Breast epithelium (tissue), 4 donors: ENCODE measurements around the gene NR6A1. TPM values are rescaled to one million over a fixed set of nuclear protein-coding genes. Genes with fewer than 3 reads are reported as not detected.

ENCODE experiments used
- DNase-seq, 2 donors: peaks; one replicate each; pipeline ENCODE4 v3.0.0-alpha.2; 2019; ENCODE audit warnings: low spot score in 2 of 2
- H3K27ac ChIP-seq, 2 donors: fragments of 200-600 bp; sonication (generic) in 1 of 2; one replicate each; pipeline ENCODE4 v1.5.1; 2016 to 2019; ENCODE audit warnings: mild to moderate bottlenecking in 1 of 2
- H3K27me3 ChIP-seq, 2 donors: fragments of 200-600 bp; sonication (generic) in 1 of 2; one replicate each; pipeline versions ENCODE4 v1.5.1 to v1.6.0; 2017 to 2019; ENCODE audit warnings: control low read depth in 1 of 2, mild to moderate bottlenecking in 1 of 2
- H3K36me3 ChIP-seq: fragments of 200-600 bp; one replicate; pipeline ENCODE4 v1.5.1; 2019
- H3K4me1 ChIP-seq, 2 donors: fragments of 200-600 bp; sonication (generic); one replicate each; pipeline ENCODE4 v1.5.1; 2016 to 2019; ENCODE audit warnings: control low read depth in 1 of 2
- H3K4me3 ChIP-seq, 3 donors: fragments of 200-600 bp; sonication (generic); 1 replicate in 2 of 3; 2 replicates in 1 of 3; pipeline ENCODE4 v1.5.1; 2016 to 2019; ENCODE audit warnings: mild to moderate bottlenecking in 3 of 3, moderate library complexity in 2 of 3
- H3K9me3 ChIP-seq, 2 donors: fragments of 200-600 bp; sonication (generic) in 1 of 2; one replicate each; pipeline ENCODE4 v1.5.1; 2016 to 2019; ENCODE audit warnings: control low read depth in 1 of 2
- POLR2A ChIP-seq: fragments of 450-650 bp; IDR thresholded peaks from one replicate; pipeline ENCODE4 v1.6.1; 2016; ENCODE audit warnings: antibody characterized with exemption, mild to moderate bottlenecking, moderate library complexity
- POLR2AphosphoS5 ChIP-seq, 3 donors: sonication (generic); formaldehyde crosslinking; IDR thresholded peaks; one replicate each; pipeline ENCODE4 v1.6.1; 2017; ENCODE audit warnings: antibody characterized with exemption in 3 of 3
- intact Hi-C: fragments of 100-400 bp; cut with DNase I; formaldehyde crosslinking; loops from one replicate; pipeline ENCODE4 v1.15.1; 2023; ENCODE audit warnings: low total_unique reads
- total RNA-seq, 3 donors: library from RNA; depleted of rRNA; stranded (reverse); fragments of >200 nt; gene quantifications; one replicate each; pipeline ENCODE4 v1.1.0, GENCODE V29; 2016
- TF ChIP-seq, protein P1 (sequence below), 3 donors: fragments of 450-650 bp; IDR thresholded peaks; one replicate each; pipeline ENCODE4 v1.5.1; 2016 to 2017; ENCODE audit warnings: antibody characterized with exemption in 3 of 3, mild to moderate bottlenecking in 3 of 3, moderate library complexity in 3 of 3

NR6A1 gene
- total RNA-seq, 3 donors from 2014 or later = 1.3 to 5.3 (median 3.9) TPM

DNA sequence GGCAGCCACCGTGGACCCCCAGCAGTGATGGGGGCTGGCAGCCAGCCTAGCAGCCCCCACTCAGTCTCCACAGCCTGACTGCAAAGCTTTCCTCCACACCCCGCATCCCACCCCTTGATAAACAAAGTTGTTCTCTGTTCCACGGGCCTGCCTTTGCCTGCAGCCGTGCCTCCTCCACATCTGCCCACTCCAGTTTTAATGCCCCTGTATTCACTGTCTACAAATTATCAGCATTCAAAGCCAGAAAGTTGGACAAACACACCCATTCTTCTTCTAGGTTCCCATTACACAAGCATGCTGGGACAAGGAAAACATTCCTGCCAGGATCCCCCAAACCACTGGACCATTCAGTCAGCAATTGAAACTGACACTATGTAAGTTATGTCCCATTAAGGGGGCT lies 240.9 kb downstream of the NR6A1 start:
- intact Hi-C loops = no loop called here
- H3K27me3 ChIP-seq = no peaks in the 10 kb centered on the region
- no peak for DNase-seq
- H3K27ac ChIP-seq = peak overlapping the region in 1 of 2 donors; percentile 19
- no peak overlapping the region for H3K4me3 ChIP-seq
- no peaks in the 10 kb centered on the region for H3K36me3 ChIP-seq
- no peaks in the 10 kb centered on the region for H3K9me3 ChIP-seq
- TF ChIP-seq POLR2AphosphoS5 (IDR thresholded peaks at IDR 0.05) = no peak
- H3K4me1 ChIP-seq = no peaks in the 10 kb centered on the region

DNA sequence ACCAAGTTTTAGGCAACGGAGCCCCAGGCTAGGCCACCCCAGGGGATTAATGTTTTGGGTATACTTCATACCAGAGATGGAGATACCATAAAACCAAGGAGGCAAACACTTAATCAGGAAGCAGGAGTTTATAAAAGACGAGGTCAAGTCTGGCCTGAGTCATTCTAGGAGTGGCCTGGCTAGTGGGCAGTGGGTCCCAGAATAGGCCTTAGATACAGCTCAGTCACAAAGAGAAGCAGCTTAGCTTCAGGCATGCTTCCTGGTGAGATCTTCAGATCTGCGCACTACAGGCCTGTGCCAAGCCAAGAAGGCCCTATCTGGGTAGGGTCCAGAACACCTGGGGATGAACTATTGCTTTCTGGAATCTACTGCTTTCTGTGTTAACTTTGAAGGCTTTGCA lies 243.3 kb downstream of the NR6A1 start:
- H3K36me3 ChIP-seq = no peaks in the 10 kb centered on the region
- no peaks in the 10 kb centered on the region for H3K9me3 ChIP-seq
- no peak overlapping the region for H3K4me3 ChIP-seq
- intact Hi-C loops = no loop called here
- TF ChIP-seq, protein P1, sequence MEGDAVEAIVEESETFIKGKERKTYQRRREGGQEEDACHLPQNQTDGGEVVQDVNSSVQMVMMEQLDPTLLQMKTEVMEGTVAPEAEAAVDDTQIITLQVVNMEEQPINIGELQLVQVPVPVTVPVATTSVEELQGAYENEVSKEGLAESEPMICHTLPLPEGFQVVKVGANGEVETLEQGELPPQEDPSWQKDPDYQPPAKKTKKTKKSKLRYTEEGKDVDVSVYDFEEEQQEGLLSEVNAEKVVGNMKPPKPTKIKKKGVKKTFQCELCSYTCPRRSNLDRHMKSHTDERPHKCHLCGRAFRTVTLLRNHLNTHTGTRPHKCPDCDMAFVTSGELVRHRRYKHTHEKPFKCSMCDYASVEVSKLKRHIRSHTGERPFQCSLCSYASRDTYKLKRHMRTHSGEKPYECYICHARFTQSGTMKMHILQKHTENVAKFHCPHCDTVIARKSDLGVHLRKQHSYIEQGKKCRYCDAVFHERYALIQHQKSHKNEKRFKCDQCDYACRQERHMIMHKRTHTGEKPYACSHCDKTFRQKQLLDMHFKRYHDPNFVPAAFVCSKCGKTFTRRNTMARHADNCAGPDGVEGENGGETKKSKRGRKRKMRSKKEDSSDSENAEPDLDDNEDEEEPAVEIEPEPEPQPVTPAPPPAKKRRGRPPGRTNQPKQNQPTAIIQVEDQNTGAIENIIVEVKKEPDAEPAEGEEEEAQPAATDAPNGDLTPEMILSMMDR (IDR thresholded peaks at IDR 0.05) = no peak
- no peak for TF ChIP-seq POLR2A
- TF ChIP-seq POLR2AphosphoS5 (IDR thresholded peaks at IDR 0.05) = no peak
- no peak overlapping the region for H3K27ac ChIP-seq
- H3K4me1 ChIP-seq = no peaks in the 10 kb centered on the region
- no peaks in the 10 kb centered on the region for H3K27me3 ChIP-seq
- DNase-seq = no peak

DNA sequence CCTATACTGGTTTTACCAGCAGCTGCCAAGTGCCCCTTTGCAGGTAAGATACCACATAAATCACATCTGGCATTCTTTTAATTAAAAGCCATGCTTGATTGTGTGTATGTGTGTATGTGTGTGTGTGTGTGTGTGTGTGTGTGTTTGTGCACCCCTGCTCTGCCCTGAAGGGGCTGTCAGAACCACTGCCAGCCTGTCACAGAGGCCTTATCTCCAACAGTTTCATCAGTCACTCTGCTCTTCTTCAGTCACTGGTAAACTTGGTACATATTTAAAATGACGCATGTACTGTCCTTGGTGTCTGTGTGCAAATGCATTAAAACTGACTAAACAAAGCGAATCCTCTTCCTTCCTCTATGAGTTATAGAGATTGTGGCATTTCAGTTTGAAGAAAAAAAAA lies 244.9 kb downstream of the NR6A1 start:
- TF ChIP-seq POLR2AphosphoS5 (IDR thresholded peaks at IDR 0.05) = no peak
- no peak for TF ChIP-seq POLR2A
- TF ChIP-seq, protein P1 (IDR thresholded peaks at IDR 0.05) = no peak
- no peaks in the 10 kb centered on the region for H3K4me1 ChIP-seq
- H3K4me3 ChIP-seq = no peak overlapping the region
- DNase-seq = no peak
- intact Hi-C loops = no loop called here
- no peak overlapping the region for H3K27ac ChIP-seq
- H3K27me3 ChIP-seq = no peaks in the 10 kb centered on the region
- H3K9me3 ChIP-seq = no peaks in the 10 kb centered on the region
- H3K36me3 ChIP-seq = no peaks in the 10 kb centered on the region

DNA sequence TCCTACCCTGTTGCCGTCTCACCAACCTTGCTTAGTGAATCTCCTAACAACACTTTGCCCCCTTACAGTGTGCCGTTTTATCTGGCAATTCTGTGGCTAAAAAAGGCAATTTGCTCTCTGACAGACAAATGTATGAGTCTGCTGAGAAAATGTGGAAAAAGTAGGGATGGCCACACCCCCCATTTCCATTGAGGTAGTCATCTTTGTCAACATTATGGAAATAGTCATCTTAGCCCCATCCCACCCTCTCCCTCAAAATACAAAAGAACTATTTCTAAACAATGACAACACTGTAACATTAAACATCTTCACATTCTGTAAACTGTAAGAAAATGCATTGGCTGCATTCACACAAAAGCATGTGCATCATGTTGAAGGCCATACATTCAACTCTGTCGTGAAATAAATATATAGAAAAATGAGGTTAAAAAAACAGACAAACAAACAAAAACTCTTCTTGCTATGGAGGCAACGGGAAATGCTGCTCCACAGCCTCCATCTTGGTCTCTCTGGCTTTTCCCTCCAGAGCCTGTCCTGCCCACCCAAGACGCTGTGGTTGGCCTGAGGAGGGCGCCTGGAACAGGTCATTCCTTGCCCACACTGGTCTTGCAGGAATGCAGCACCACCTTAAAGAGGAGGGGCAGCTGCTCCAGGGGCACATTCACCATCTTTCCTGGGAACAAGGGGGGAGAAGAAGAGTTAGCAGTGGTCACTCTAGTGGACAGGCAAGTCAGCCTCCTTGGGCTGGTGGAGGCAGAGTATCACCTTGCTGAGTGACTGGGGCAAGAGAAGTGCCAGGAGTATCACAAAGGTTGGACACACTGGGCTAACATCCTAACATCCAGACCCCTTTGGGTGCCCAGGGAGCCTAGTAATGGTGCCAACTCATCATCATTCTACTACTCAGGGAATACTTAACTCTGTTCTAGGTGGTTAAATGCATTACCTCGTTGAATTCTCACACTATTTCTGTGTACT lies 248.7 kb downstream of the NR6A1 start:
- no peaks in the 10 kb centered on the region for H3K27me3 ChIP-seq
- DNase-seq = no peak
- no peaks in the 10 kb centered on the region for H3K4me1 ChIP-seq
- H3K9me3 ChIP-seq = no peaks in the 10 kb centered on the region
- H3K4me3 ChIP-seq = no peak overlapping the region
- no peak overlapping the region for H3K27ac ChIP-seq
- no peaks in the 10 kb centered on the region for H3K36me3 ChIP-seq
- TF ChIP-seq POLR2A (no peak), POLR2AphosphoS5 (IDR thresholded peaks at IDR 0.05) (no peak)
- TF ChIP-seq, protein P1 (IDR thresholded peaks at IDR 0.05) = no peak
- intact Hi-C loops = no loop called here

DNA sequence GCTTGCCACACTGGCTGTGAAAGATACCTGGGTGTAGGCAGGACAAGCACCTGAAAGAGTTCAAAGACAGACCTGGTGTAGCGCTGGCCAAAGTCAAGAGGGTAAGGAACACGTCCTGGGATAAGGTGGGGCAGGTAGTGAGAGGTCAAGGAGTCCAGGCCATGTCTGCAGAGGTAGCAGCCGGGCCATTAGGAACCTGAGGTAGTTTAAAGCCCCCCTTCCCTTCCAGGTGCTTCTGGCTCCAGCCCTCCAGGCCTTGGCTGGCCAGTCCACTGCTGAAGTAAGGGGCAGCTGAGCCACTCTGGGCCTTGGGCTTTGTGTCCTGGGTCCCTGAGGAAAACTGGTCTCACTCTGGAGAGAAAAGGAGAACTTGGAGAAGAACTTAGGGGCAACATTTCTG lies 250.0 kb downstream of the NR6A1 start:
- no peak overlapping the region for H3K4me3 ChIP-seq
- H3K4me1 ChIP-seq = no peaks in the 10 kb centered on the region
- no peak for DNase-seq
- no peaks in the 10 kb centered on the region for H3K27me3 ChIP-seq
- H3K27ac ChIP-seq = no peak overlapping the region
- intact Hi-C loops = no loop called here
- H3K9me3 ChIP-seq = no peaks in the 10 kb centered on the region
- H3K36me3 ChIP-seq = no peaks in the 10 kb centered on the region
- TF ChIP-seq, protein P1 (IDR thresholded peaks at IDR 0.05) = no peak
- TF ChIP-seq POLR2AphosphoS5 (IDR thresholded peaks at IDR 0.05) (no peak), POLR2A (no peak)
